Esophagus (tissue), 2 donors: Measurements from ENCODE around the gene CYP27B1. TPM values are rescaled to one million over a fixed set of nuclear protein-coding genes. Genes with fewer than 3 reads are reported as not detected.

ENCODE experiments used
- H3K27ac ChIP-seq, 2 donors: one replicate each; pipeline ENCODE4 v1.5.1; 2013; ENCODE audit warnings: low read depth in 2 of 2, mild to moderate bottlenecking in 2 of 2, inconsistent platforms in 1 of 2, low read length in 1 of 2, moderate library complexity in 1 of 2
- H3K27me3 ChIP-seq, 2 donors: one replicate each; pipeline ENCODE4 v1.6.1; 2013; ENCODE audit warnings: low read length in 2 of 2, control low read depth in 1 of 2, mild to moderate bottlenecking in 1 of 2; ENCODE audit not compliant: insufficient read depth in 2 of 2, control insufficient read depth in 1 of 2
- H3K36me3 ChIP-seq, 2 donors: one replicate each; pipeline ENCODE4 v1.6.1; 2013; ENCODE audit warnings: low read length in 1 of 2; ENCODE audit not compliant: control insufficient read depth in 2 of 2, insufficient read depth in 2 of 2
- H3K4me1 ChIP-seq, 2 donors: one replicate each; pipeline ENCODE4 v1.6.1; 2013; ENCODE audit warnings: low read length in 1 of 2; ENCODE audit not compliant: control insufficient read depth in 2 of 2, insufficient read depth in 2 of 2
- H3K4me3 ChIP-seq, 2 donors: one replicate each; pipeline ENCODE4 v1.5.1; 2013; ENCODE audit warnings: low read length in 2 of 2, mild to moderate bottlenecking in 2 of 2, low read depth in 1 of 2, moderate library complexity in 1 of 2
- H3K9me3 ChIP-seq, 2 donors: one replicate each; pipeline ENCODE4 v1.6.1; 2013; ENCODE audit warnings: mild to moderate bottlenecking in 2 of 2, low read depth in 1 of 2, low read length in 1 of 2, moderate library complexity in 1 of 2; ENCODE audit not compliant: control insufficient read depth in 2 of 2, insufficient read depth in 1 of 2
- WGBS, 2 donors: extraction: QIAGEN DNeasy Blood & Tissue Kit; methylation state at CpG; one replicate each; pipeline ENCODE4 v1.1.7; 2013; 5-methylcytosine and 5-hydroxymethylcytosine counted together
- polyA plus RNA-seq, 2 donors: library from polyadenylated mRNA; stranded (reverse); fragments of 200-250 nt; gene quantifications; one replicate each; pipeline ENCODE4 v1.2.3, GENCODE V29; 2013
- donor health status: healthy with polysubstance abuse.
- donor health status: Bipolar disorder and iron deficiency.

The CYP27B1 gene
- polyA plus RNA-seq, 2 donors, result 0.64 to 0.96 TPM

GRCh38 chr12:57754411-57755193 is 12.3 kb downstream of the CYP27B1 start, which contains the start of gene MARCHF9:
MARCHF9 (plus strand) TSS chr12:57755103; CDS start chr12:57755529, 426 bp downstream.
- Histone ChIP-seq H3K9me3 (no peaks in the 10 kb centered on the region), H3K27me3 (no peaks in the 10 kb centered on the region), H3K4me3 (peak within 1 kb of the TSS; percentile 56 to 76), H3K4me1 (peaks cover 6 to 8% of the 10 kb centered on the region in 2 donors), H3K36me3 (peaks cover 0 to 14% of the 10 kb centered on the region in 2 donors), H3K27ac (peak within 1 kb of the TSS; percentile 69)
- WGBS, 2 donors, result 1% methylated on average over 29 to 41 of the region's 41 CpGs

DNA sequence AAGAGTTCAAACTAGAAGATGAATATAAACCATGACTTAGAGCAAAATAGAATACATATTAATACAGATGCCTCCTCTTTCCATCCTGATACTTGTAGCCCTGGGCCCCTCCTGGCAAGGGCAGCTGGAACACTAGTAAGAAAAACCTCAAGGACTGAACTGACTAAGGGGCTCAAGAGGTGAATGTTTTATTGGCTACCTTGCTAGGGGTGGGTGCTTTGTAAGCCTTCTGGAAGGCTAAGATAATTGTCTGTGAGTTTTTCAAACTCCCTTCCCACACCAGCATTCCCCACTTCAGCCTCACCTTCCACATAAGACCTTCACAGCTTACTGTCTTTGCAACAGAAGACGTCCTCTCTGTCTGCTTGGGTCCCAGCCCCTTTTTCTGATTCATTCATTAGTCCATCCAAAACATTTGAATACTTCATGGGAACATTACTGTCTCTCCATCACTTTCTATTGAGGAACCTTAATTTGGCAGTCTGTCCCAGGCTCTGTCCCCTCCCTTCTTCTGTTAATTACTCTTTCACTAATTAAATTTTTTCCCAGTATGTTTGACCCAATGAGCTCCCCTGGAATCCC is 13.0 kb downstream of the CYP27B1 start:
- peaks cover 6 to 8% of the 10 kb centered on the region in 2 donors for H3K4me1 ChIP-seq
- no peaks in the 10 kb centered on the region for H3K9me3 ChIP-seq
- no peaks in the 10 kb centered on the region for H3K27me3 ChIP-seq
- peaks cover 0 to 13% of the 10 kb centered on the region in 2 donors for H3K36me3 ChIP-seq
- no peak overlapping the region for H3K27ac ChIP-seq
- no peak overlapping the region for H3K4me3 ChIP-seq
- 18 to 27% methylated on average over 1 of the region's 1 CpG for WGBS, 2 donors

GRCh38 chr12:57752668-57753000 is 14.2 kb downstream of the CYP27B1 start:
- H3K4me3 ChIP-seq, result peak overlapping the region; percentile 58 to 72

DNA sequence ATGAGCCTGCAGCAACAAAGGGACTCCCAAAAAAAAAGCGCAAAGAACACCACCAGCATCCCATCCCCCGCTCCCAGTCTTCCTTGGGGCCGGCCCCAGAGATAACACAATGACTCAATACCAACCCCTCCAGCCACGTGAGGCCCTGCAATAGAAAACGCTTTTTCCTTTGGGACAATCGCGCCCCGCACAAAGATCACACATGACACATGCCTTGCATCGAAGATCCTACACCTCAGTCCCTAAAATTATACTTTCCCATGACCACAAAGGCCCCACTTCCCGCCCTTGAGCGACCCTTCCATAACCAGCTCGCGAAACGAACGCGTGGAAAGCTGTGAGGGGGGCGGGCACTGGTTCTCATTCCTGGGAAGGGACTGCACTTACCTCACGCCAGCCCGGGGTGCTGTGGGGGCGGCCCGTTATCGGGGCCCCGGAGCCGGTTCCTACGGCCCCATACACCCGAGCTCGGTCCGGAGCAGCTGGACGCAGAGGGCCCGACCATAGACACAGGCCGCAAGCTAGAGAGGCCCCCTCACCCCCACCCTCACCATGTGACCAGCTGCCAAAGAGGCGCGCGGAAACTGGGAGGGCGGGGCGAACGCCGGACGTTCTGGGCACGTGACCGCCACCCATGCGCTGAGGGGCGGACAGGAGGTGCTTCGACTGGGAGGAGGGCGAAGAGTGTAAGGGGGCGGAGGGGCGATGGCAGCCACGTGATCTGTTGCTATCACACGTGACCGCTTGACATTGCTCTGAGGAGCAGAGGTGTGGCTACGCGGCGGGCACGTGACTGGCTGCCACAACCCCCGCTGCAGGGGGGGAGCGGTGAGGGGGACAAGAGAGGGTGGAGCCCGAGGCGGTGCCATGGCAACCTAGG is 14.8 kb downstream of the CYP27B1 start, which contains the start of gene CDK4:
TSS of gene CDK4 (minus strand) at position 523 of the 880 bp plus-strand sequence. CDS start 593 bp downstream, outside the sequence.
- H3K36me3 ChIP-seq, result peaks cover 0 to 11% of the 10 kb centered on the region in 2 donors
- 0 to 1% methylated on average over 58 of the region's 58 CpGs for WGBS, 2 donors
- peak within 1 kb of the TSS; percentile 71 to 88 for H3K27ac ChIP-seq
- H3K9me3 ChIP-seq, result no peaks in the 10 kb centered on the region
- H3K4me3 ChIP-seq, result peak within 1 kb of the TSS; percentile 58 to 72
- H3K27me3 ChIP-seq, result no peaks in the 10 kb centered on the region
- peaks cover 6 to 8% of the 10 kb centered on the region in 2 donors for H3K4me1 ChIP-seq

More at GRCh38 chr12:57752668-57753000, 14.2 kb downstream of the CYP27B1 start:
- peak overlapping the region in 1 of 2 donors; percentile 65 for H3K27ac ChIP-seq
- no peaks in the 10 kb centered on the region for H3K9me3 ChIP-seq
- H3K27me3 ChIP-seq, result no peaks in the 10 kb centered on the region
- 0% methylated on average over 5 of the region's 5 CpGs for WGBS, 2 donors
- H3K4me1 ChIP-seq, result peaks cover 6 to 8% of the 10 kb centered on the region in 2 donors
- peaks cover 0 to 11% of the 10 kb centered on the region in 2 donors for H3K36me3 ChIP-seq

- H3K27ac ChIP-seq, result peak overlapping the region; percentile 71 to 88
- H3K4me1 ChIP-seq, result peaks cover 6 to 8% of the 10 kb centered on the region in 2 donors
- H3K9me3 ChIP-seq, result no peaks in the 10 kb centered on the region
- peak overlapping the region; percentile 58 to 72 for H3K4me3 ChIP-seq
- no peaks in the 10 kb centered on the region for H3K27me3 ChIP-seq
- H3K36me3 ChIP-seq, result peaks cover 0 to 11% of the 10 kb centered on the region in 2 donors
- WGBS, 2 donors, result 9 to 13% methylated on average over 8 of the region's 8 CpGs
These were observed 15.5 kb downstream of the CYP27B1 start for GRCh38 chr12:57751432-57751787.

DNA sequence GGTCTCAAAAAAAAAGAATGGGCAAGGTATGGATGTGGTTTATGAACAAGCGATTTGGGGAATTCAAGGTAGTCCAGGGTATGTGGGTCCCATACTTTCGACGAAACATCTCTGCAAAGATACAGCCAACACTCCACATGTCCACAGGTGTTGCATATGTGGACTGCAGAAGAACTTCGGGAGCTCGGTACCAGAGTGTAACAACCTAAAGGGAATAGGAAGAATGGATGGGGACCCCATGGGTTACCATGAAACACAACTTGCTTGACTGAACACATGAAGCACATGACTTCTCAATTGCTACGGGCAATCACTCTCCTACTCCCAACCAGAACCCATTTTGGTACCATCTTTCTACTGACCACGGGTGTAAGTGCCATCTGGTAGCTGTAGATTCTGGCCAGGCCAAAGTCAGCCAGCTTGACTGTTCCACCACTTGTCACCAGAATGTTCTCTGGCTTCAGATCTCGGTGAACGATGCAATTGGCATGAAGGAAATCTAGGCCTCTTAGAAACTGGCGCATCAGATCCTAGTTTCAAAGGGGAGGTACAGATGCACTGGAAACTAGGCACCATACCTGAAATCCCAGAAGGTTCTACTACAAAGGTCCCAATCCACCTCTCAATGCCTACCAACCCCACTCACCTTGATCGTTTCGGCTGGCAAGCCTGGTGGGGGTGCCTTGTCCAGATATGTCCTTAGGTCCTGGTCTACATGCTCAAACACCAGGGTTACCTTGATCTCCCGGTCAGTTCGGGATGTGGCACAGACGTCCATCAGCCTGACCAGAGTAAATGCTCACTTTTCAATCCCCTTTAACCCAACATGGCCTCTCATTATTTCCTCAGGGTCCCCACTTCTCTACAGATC is 16.1 kb downstream of the CYP27B1 start:
- Histone ChIP-seq H3K27ac (peak overlapping the region in 1 of 2 donors; percentile 88), H3K4me3 (peak overlapping the region; percentile 58 to 72), H3K4me1 (peaks cover 6 to 9% of the 10 kb centered on the region in 2 donors), H3K9me3 (no peaks in the 10 kb centered on the region), H3K27me3 (no peaks in the 10 kb centered on the region), H3K36me3 (peaks cover 0 to 11% of the 10 kb centered on the region in 2 donors)
- 87% methylated on average over 15 of the region's 15 CpGs for WGBS, 2 donors

- 92% methylated on average over 5 of the region's 5 CpGs for WGBS, 2 donors
- H3K27ac ChIP-seq, result no peak overlapping the region
- peaks cover 0 to 11% of the 10 kb centered on the region in 2 donors for H3K36me3 ChIP-seq
- no peaks in the 10 kb centered on the region for H3K9me3 ChIP-seq
- H3K4me1 ChIP-seq, result peaks cover 6 to 15% of the 10 kb centered on the region in 2 donors
- no peaks in the 10 kb centered on the region for H3K27me3 ChIP-seq
- no peak overlapping the region for H3K4me3 ChIP-seq
These were observed 17.8 kb downstream of the CYP27B1 start for GRCh38 chr12:57749061-57749460.

DNA sequence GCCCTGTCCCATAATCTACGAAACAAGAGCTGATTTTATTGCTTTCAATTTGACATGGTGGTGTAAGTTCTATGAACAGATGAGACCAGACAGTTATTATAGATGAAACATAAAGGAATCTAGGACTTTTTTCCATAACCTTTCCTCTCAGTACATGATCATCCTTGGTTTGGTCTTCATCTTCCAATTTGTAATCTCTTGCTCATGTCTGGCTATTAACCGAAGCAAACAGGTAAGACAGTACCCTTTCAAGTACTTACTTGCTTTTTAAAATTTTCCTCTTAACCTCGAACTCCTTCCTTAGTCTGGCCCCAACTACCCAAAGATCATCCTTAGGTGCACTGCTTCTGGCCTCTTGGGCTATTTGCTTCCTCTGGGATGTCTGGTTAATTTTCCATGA is 20.9 kb downstream of the CYP27B1 start:
- peaks cover 0 to 11% of the 10 kb centered on the region in 2 donors for H3K36me3 ChIP-seq
- H3K27me3 ChIP-seq, result no peaks in the 10 kb centered on the region
- H3K4me1 ChIP-seq, result peaks cover under 1 to 11% of the 10 kb centered on the region in 2 donors
- H3K27ac ChIP-seq, result peak overlapping the region in 1 of 2 donors; percentile 99
- no peaks in the 10 kb centered on the region for H3K9me3 ChIP-seq
- peak overlapping the region in 1 of 2 donors; percentile 95 for H3K4me3 ChIP-seq
- WGBS, 2 donors, result 65 to 85% methylated on average over 3 of the region's 3 CpGs
